ENCODE measurements around the gene IQSEC2. TPM values are rescaled to one million over a fixed set of nuclear protein-coding genes. Genes with fewer than 3 reads are reported as not detected.

Gene IQSEC2
- total and polyA plus RNA-seq, 2 of the 8 experiments (the other 6 are each of a cell fraction or from before 2014, with no cell fraction given), result 6.1 to 54.9 TPM

- H3K4ac ChIP-seq (replicated peaks; ENCODE audit: insufficient read length, low read depth, low read length), result no peak overlapping the region
- TF ChIP-seq TAF7 (optimal IDR thresholded peaks at IDR 0.05; ENCODE audit: borderline replicate concordance, low read depth, low read length) (no peak), SP1 (IDR thresholded peaks at IDR 0.05; ENCODE audit: low read depth, low read length) (no peak), KDM1A (IDR thresholded peaks at IDR 0.05; ENCODE audit: borderline replicate concordance, low read length) (no peak), YY1 (IDR thresholded peaks at IDR 0.05; ENCODE audit: low read depth, low read length) (no peak), JUND (IDR thresholded peaks at IDR 0.05; ENCODE audit: low read length) (no peak), KDM5A (IDR thresholded peaks at IDR 0.05; ENCODE audit: low read length) (no peak)
- TF ChIP-seq, protein P1, sequence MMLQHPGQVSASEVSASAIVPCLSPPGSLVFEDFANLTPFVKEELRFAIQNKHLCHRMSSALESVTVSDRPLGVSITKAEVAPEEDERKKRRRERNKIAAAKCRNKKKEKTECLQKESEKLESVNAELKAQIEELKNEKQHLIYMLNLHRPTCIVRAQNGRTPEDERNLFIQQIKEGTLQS (IDR thresholded peaks at IDR 0.05; ENCODE audit: insufficient read depth, low read depth, low read length), result no peak
- no peak overlapping the region for H2BK120ac ChIP-seq (replicated peaks; ENCODE audit: low read depth, low read length)
- no peak overlapping the region for H2AK5ac ChIP-seq (ENCODE audit: low read depth, low read length)
- H3K27me3 ChIP-seq (replicated peaks in 1 of 4; ENCODE audit: control insufficient read depth in 3 of 4, extremely low read depth in 1 of 4, insufficient read depth in 3 of 4, low read length in 3 of 4), result no peaks in the 10 kb centered on the region
- WGBS, 2 experiments (ENCODE audit: extremely low coverage in 1 of 2, insufficient coverage in 1 of 2, insufficient read length in 1 of 2, insufficient replicate concordance in 2 of 2, low coverage in 1 of 2, low lambda C conversion rate in 2 of 2, missing lambda C conversion rate in 1 of 2), result 83% methylated on average over 3 of the region's 5 CpGs; no CpG with 5 or more reads in 1 of the 2 experiments
- no peaks in the 10 kb centered on the region; the same call in 1 of the 2 replicates for H3K79me1 ChIP-seq (ENCODE audit: low read depth, low read length)
- FAIRE-seq (peak; percentile 68), DNase-seq (ENCODE audit: low read depth in 1 of 2, low spot score in 2 of 2) (no peak)
- ChIA-PET POLR2A (ENCODE audit: partially characterized antibody) (no interaction called here), CTCF (ENCODE audit: partially characterized antibody) (interaction anchor here (0.7 to 5.0 kb wide), 28 partner anchors 10 to 236 kb away, joined by 3 to 52 read pairs (median 5); partner anchors contain the start of gene IQSEC2)
- H3K23me2 ChIP-seq (ENCODE audit: low read depth, low read length), result peaks cover 2% of the 10 kb centered on the region; the same call in 1 of the 2 replicates
- H2BK15ac ChIP-seq (ENCODE audit: low read length), result no peak overlapping the region
- no peaks in the 10 kb centered on the region for H3K36me3 ChIP-seq (ENCODE audit: control insufficient read depth in 2 of 4, insufficient read depth in 4 of 4, low read length in 3 of 4)
- H2BK12ac ChIP-seq (ENCODE audit: low read depth, low read length), result no peak overlapping the region
- H4K91ac ChIP-seq (replicated peaks; ENCODE audit: insufficient read length, low read length), result no peak overlapping the region
- H4K5ac ChIP-seq (ENCODE audit: insufficient read length, low read depth, low read length), result no peak overlapping the region
- no peaks in the 10 kb centered on the region for H3K9me3 ChIP-seq (ENCODE audit: insufficient read depth in 2 of 2, low read depth in 1 of 2, low read length in 1 of 2)
- H3K18ac ChIP-seq (ENCODE audit: extremely low read depth, low read length), result no peak overlapping the region
- H4K20me1 ChIP-seq (replicated peaks in 1 of 2; ENCODE audit: control insufficient read depth in 1 of 2, insufficient read depth in 2 of 2, low read length in 2 of 2), result peaks cover 0 to 3% of the 10 kb centered on the region in 2 experiments
- no peak overlapping the region for H2BK20ac ChIP-seq (ENCODE audit: low read length)
- H2BK5ac ChIP-seq (ENCODE audit: low read depth, low read length), result no peak overlapping the region
- H3K4me2 ChIP-seq (ENCODE audit: insufficient read depth in 1 of 2, low read depth in 2 of 2, low read length in 2 of 2), result no peak overlapping the region
- H3K27ac ChIP-seq (ENCODE audit: low read depth, low read length), result no peak overlapping the region
- no peak overlapping the region for H2AFZ ChIP-seq (ENCODE audit: low read length)
- H3K4me3 ChIP-seq (ENCODE audit: extremely low read depth in 1 of 4, insufficient read depth in 2 of 4, low read depth in 3 of 4, low read length in 4 of 4), result no peak overlapping the region
- H3K56ac ChIP-seq (replicated peaks; ENCODE audit: insufficient read length, low read depth, low read length), result no peak overlapping the region
- H3K79me2 ChIP-seq (ENCODE audit: control insufficient read depth in 1 of 2, insufficient read depth in 2 of 2, low read length in 2 of 2), result peaks cover 5 to 60% of the 10 kb centered on the region in 2 experiments; a peak in 3 of 4 replicates
- no peak overlapping the region for H3K14ac ChIP-seq (ENCODE audit: insufficient read length)
- H3K4me1 ChIP-seq (replicated peaks in 1 of 4; ENCODE audit: control insufficient read depth in 3 of 4, insufficient read depth in 4 of 4, low read length in 3 of 4), result peaks cover 0 to 10% (median 4%) of the 10 kb centered on the region in 4 experiments; a peak in 6 of 7 replicates
- H3K23ac ChIP-seq (ENCODE audit: insufficient read length), result no peak overlapping the region
- H4K8ac ChIP-seq (ENCODE audit: extremely low read depth, insufficient read depth, low read length), result no peak overlapping the region
- no peak overlapping the region for H3K9ac ChIP-seq (replicated peaks in 1 of 4; ENCODE audit: extremely low read depth in 1 of 4, low read depth in 3 of 4, low read length in 3 of 4)
Observed at GRCh38 chrX:53313728-53314105, 32.3 kb upstream of the IQSEC2 start.

Data from H1 (cell line).